GM12878 (cell line): ENCODE data around the gene SCMH1.

Source experiments
- CBFB ChIP-seq: IDR thresholded peaks from 2 replicates; pipeline ENCODE4 v1.6.1; 2016; ENCODE audit warnings: antibody characterized with exemption, low read depth
- CEBPB ChIP-seq, 2 experiments: fragments of 150-350 bp in 1 of 2; IDR thresholded peaks; 2 replicates each; pipeline ENCODE4 v1.6.1; 2012 to 2014; ENCODE audit warnings: low read depth in 2 of 2, low read length in 2 of 2, borderline replicate concordance in 1 of 2, inconsistent platforms in 1 of 2
- CHD2 ChIP-seq: IDR thresholded peaks from 2 replicates; pipeline ENCODE4 v1.6.1; 2011; ENCODE audit warnings: low read depth, low read length, improper control_type of control experiment, borderline replicate concordance
- EP300 ChIP-seq, 2 experiments: fragments of 150-350 bp in 1 of 2; IDR thresholded peaks; 2 replicates each; pipeline ENCODE4 v1.6.1; 2011 to 2012; ENCODE audit warnings: low read depth in 2 of 2, low read length in 2 of 2, borderline replicate concordance in 1 of 2, improper control_type of control experiment in 1 of 2, inconsistent platforms in 1 of 2; ENCODE audit not compliant: control insufficient read depth in 1 of 2
- ESRRA ChIP-seq: IDR thresholded peaks from 2 replicates; pipeline ENCODE4 v1.6.1; 2012; ENCODE audit warnings: mild to moderate bottlenecking, low read length, improper control_type of control experiment
- IKZF1 ChIP-seq: fragments of 450-650 bp; conservative IDR thresholded peaks from 2 replicates; pipeline ENCODE4 v1.6.1; 2017; ENCODE audit warnings: antibody characterized with exemption, mild to moderate bottlenecking
- MYB ChIP-seq: fragments of 150-350 bp; IDR thresholded peaks from 2 replicates; pipeline ENCODE4 v1.6.1; 2014; ENCODE audit warnings: mild to moderate bottlenecking, low read depth, low read length, borderline replicate concordance
- POLR2A ChIP-seq: IDR thresholded peaks from 2 replicates; pipeline ENCODE4 v1.6.1; 2011; ENCODE audit warnings: low read depth, mild to moderate bottlenecking, low read length
- POLR2AphosphoS2 ChIP-seq: IDR thresholded peaks from 2 replicates; pipeline ENCODE4 v1.6.1; 2011; ENCODE audit warnings: low read depth, mild to moderate bottlenecking, low read length, improper control_type of control experiment, moderate library complexity
- SMC3 ChIP-seq: IDR thresholded peaks from 2 replicates; pipeline ENCODE4 v1.6.1; 2011; ENCODE audit warnings: low read length, improper control_type of control experiment, borderline replicate concordance
- USF2 ChIP-seq: IDR thresholded peaks from 2 replicates; pipeline ENCODE4 v1.6.1; 2011; ENCODE audit warnings: low read depth, low read length, improper control_type of control experiment, borderline replicate concordance
- TF ChIP-seq, protein P1 (sequence below): IDR thresholded peaks from 2 replicates; pipeline ENCODE4 v1.6.1; 2012; ENCODE audit warnings: mild to moderate bottlenecking, low read depth, low read length

- TF ChIP-seq IKZF1 (no peak), ESRRA (no peak), POLR2AphosphoS2 (no peak), POLR2A (no peak), USF2 (no peak), CHD2 (no peak), MYB (no peak), CEBPB (IDR thresholded peaks at IDR 0.05; ENCODE audit: borderline replicate concordance in 1 of 2, low read depth in 2 of 2, low read length in 2 of 2) (no peak), CBFB (no peak), SMC3 (no peak), EP300 (IDR thresholded peaks at IDR 0.05; ENCODE audit: borderline replicate concordance in 1 of 2, control insufficient read depth in 1 of 2, low read depth in 2 of 2, low read length in 2 of 2) (no peak)
- TF ChIP-seq, protein P1, sequence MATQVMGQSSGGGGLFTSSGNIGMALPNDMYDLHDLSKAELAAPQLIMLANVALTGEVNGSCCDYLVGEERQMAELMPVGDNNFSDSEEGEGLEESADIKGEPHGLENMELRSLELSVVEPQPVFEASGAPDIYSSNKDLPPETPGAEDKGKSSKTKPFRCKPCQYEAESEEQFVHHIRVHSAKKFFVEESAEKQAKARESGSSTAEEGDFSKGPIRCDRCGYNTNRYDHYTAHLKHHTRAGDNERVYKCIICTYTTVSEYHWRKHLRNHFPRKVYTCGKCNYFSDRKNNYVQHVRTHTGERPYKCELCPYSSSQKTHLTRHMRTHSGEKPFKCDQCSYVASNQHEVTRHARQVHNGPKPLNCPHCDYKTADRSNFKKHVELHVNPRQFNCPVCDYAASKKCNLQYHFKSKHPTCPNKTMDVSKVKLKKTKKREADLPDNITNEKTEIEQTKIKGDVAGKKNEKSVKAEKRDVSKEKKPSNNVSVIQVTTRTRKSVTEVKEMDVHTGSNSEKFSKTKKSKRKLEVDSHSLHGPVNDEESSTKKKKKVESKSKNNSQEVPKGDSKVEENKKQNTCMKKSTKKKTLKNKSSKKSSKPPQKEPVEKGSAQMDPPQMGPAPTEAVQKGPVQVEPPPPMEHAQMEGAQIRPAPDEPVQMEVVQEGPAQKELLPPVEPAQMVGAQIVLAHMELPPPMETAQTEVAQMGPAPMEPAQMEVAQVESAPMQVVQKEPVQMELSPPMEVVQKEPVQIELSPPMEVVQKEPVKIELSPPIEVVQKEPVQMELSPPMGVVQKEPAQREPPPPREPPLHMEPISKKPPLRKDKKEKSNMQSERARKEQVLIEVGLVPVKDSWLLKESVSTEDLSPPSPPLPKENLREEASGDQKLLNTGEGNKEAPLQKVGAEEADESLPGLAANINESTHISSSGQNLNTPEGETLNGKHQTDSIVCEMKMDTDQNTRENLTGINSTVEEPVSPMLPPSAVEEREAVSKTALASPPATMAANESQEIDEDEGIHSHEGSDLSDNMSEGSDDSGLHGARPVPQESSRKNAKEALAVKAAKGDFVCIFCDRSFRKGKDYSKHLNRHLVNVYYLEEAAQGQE, result no peak
Observed at GRCh38 chr1:41240781-41241353, 1.2 kb downstream of the SCMH1 start.
